ENCODE data around the gene CELA3B.
"Not testable (repeated sequence)": the region's sequence is repeated elsewhere in the genome, so short reads cannot be mapped to it uniquely, and the experiment has no call there.

CELA3B gene

GRCh38 chr1:21976703-21977239 is at the start of gene CELA3B:
Gene CELA3B, plus strand, starts transcription at chr1:21977022. Its CDS starts 18 bp downstream, at chr1:21977040.
- not testable (repeated sequence) for DNase-seq (ENCODE audit: low spot score)

GRCh38 chr1:21927533-21928237 is 49.1 kb upstream of the CELA3B start:
- DNase-seq (ENCODE audit: low spot score), result no peak
- TF ChIP-seq CTCF (IDR thresholded peaks at IDR 0.05; ENCODE audit: extremely low read depth, missing control alignments), result no peak

- DNase-seq (ENCODE audit: low spot score), result no peak
- no peak for TF ChIP-seq CTCF (IDR thresholded peaks at IDR 0.05; ENCODE audit: extremely low read depth, missing control alignments)
Measured at GRCh38 chr1:21930080-21930571, 46.7 kb upstream of the CELA3B start.

GRCh38 chr1:21930629-21931170 is 46.1 kb upstream of the CELA3B start:
- no peak for DNase-seq (ENCODE audit: low spot score)
- no peak for TF ChIP-seq CTCF (IDR thresholded peaks at IDR 0.05; ENCODE audit: extremely low read depth, missing control alignments)

GRCh38 chr1:21931171-21932093 is 45.4 kb upstream of the CELA3B start:
- no peak for TF ChIP-seq CTCF (IDR thresholded peaks at IDR 0.05; ENCODE audit: extremely low read depth, missing control alignments)
- no peak for DNase-seq (ENCODE audit: low spot score)

- no peak for TF ChIP-seq CTCF (IDR thresholded peaks at IDR 0.05; ENCODE audit: extremely low read depth, missing control alignments)
- DNase-seq (ENCODE audit: low spot score), result no peak
Measured at GRCh38 chr1:21932127-21932526, 44.7 kb upstream of the CELA3B start.

- no peak for TF ChIP-seq CTCF (IDR thresholded peaks at IDR 0.05; ENCODE audit: extremely low read depth, missing control alignments)
- DNase-seq (ENCODE audit: low spot score), result no peak
Measured at GRCh38 chr1:21933397-21934248, 43.2 kb upstream of the CELA3B start.

Measured in GM20000 (cell line).